K562 (cell line): ENCODE data around the gene NFE2. TPM values are rescaled to one million over a fixed set of nuclear protein-coding genes. Genes with fewer than 3 reads are reported as not detected.

Experiments used
- CUX1 ChIP-seq: fragments of 200-800 bp; sonication (Bioruptor generic); IDR thresholded peaks from 2 replicates; pipeline ENCODE4 v1.6.1; 2016; ENCODE audit warnings: missing genetic modification characterization, missing compliant biosample characterization
- ETS1 ChIP-seq: conservative IDR thresholded peaks from 2 replicates; pipeline ENCODE4 v1.6.1; 2011; ENCODE audit warnings: low read depth, mild to moderate bottlenecking, low read length; ENCODE audit not compliant: control insufficient read depth
- GTF2B ChIP-seq: IDR thresholded peaks from 2 replicates; pipeline ENCODE4 v1.6.1; 2011; ENCODE audit not compliant: insufficient read length; ENCODE audit errors: extremely low read depth
- GTF2F1 ChIP-seq: IDR thresholded peaks from 2 replicates; pipeline ENCODE4 v1.6.1; 2011; ENCODE audit warnings: low read depth, low read length, improper control_type of control experiment
- KLF16 ChIP-seq: IDR thresholded peaks from 2 replicates; pipeline ENCODE4 v1.6.1; 2016; ENCODE audit warnings: antibody characterized with exemption
- LEF1 ChIP-seq: fragments of 450-650 bp; IDR thresholded peaks from 2 replicates; pipeline ENCODE4 v1.6.1; 2016; ENCODE audit warnings: mild to moderate bottlenecking
- NR2C1 ChIP-seq, 2 experiments: fragments of 450-650 bp; IDR thresholded peaks; 2 replicates each; pipeline ENCODE4 v1.6.1; 2017; ENCODE audit warnings: mild to moderate bottlenecking in 2 of 2, antibody characterized with exemption in 1 of 2, inconsistent platforms in 1 of 2, missing compliant biosample characterization in 1 of 2, missing genetic modification characterization in 1 of 2
- RBBP5 ChIP-seq: fragments of 200-600 bp; sonication (generic); IDR thresholded peaks from 2 replicates; pipeline ENCODE4 v1.6.1; 2012; ENCODE audit warnings: borderline replicate concordance, mild to moderate bottlenecking, low read length, control low read depth, inconsistent platforms; ENCODE audit not compliant: insufficient read depth, poor library complexity, severe bottlenecking
- REST ChIP-seq, 2 experiments: fragments of 450-650 bp; formaldehyde crosslinking in 1 of 2; IDR thresholded peaks; 2 replicates each; pipeline versions ENCODE4 v1.4.0 to v1.6.1; 2014 to 2020; ENCODE audit warnings: mild to moderate bottlenecking in 2 of 2, borderline replicate concordance in 1 of 2, low read depth in 1 of 2
- SMAD1 ChIP-seq: fragments of 150-350 bp; IDR thresholded peaks from 2 replicates; pipeline ENCODE4 v1.6.1; 2014; ENCODE audit warnings: low read length, low read depth; ENCODE audit not compliant: partially characterized antibody
- ZC3H8 ChIP-seq: fragments of 450-650 bp; IDR thresholded peaks from 2 replicates; pipeline ENCODE4 v1.6.1; 2017
- polyA plus RNA-seq, 8 experiments: library from polyadenylated mRNA; depleted of rRNA in 4 of 8; stranded (reverse) in 5 of 8; unstranded in 3 of 8; fragments of >200 nt; fragmentation: Nextera tagmentation in 2 of 8; fragmentation: Illumina TruSeq in 1 of 8; extraction: Ambion mirVana in 2 of 8; extraction: Trizol in 1 of 8; gene quantifications; 2 replicates each; pipeline versions ENCODE4 v1.2.1 to v1.2.3, GENCODE V29; 2011 to 2014; ENCODE audit warnings: inconsistent platforms in 1 of 8, missing spikeins in 1 of 8
- total RNA-seq, 7 experiments: library from RNA; depleted of rRNA in 6 of 7; stranded (reverse); fragments of >200 nt in 6 of 7; fragmentation: Illumina TruSeq in 2 of 7; extraction: Trizol in 2 of 7; gene quantifications; 2 replicates each; pipeline versions ENCODE4 v1.2.1 to v1.2.3, GENCODE V29; 2011 to 2021; ENCODE audit warnings: low replicate concordance in 1 of 7

The NFE2 gene
- total and polyA plus RNA-seq, 9 of the 15 experiments (the other 6 are each of a cell fraction or from before 2014, with no cell fraction given): 12.3 to 282 (median 208) TPM

- TF ChIP-seq REST (IDR thresholded peaks at IDR 0.05; ENCODE audit: borderline replicate concordance): no peak; the same call in 1 of the 2 replicates
- TF ChIP-seq REST (CRISPR knock-in tag; IDR thresholded peaks at IDR 0.05; ENCODE audit: low read depth): no peak
- TF ChIP-seq ZC3H8: no peak
- no peak for TF ChIP-seq GTF2B
- no peak for TF ChIP-seq LEF1
- TF ChIP-seq SMAD1: peak; percentile 76
- peak; percentile 58 for TF ChIP-seq RBBP5
- no peak for TF ChIP-seq GTF2F1
- TF ChIP-seq ETS1: 0 out of 2 replicates have a peak, but pooled peaks have one; percentile 63
- TF ChIP-seq KLF16: no peak
- no peak for TF ChIP-seq NR2C1 (IDR thresholded peaks at IDR 0.05)
- peak; percentile 64 for TF ChIP-seq NR2C1 (tag; IDR thresholded peaks at IDR 0.05)
- TF ChIP-seq CUX1 (CRISPR knock-in tag): no peak
Measured at GRCh38 chr12:54300732-54301427, at the start of gene NFE2 (continued).
